Breast epithelium (tissue), 4 donors: ENCODE data around the gene THTPA. TPM values are rescaled to one million over a fixed set of nuclear protein-coding genes. Genes with fewer than 3 reads are reported as not detected.

Source experiments
- DNase-seq, 2 donors: peaks; one replicate each; pipeline ENCODE4 v3.0.0-alpha.2; 2019; ENCODE audit warnings: low spot score in 2 of 2
- H3K27ac ChIP-seq, 2 donors: fragments of 200-600 bp; sonication (generic) in 1 of 2; one replicate each; pipeline ENCODE4 v1.5.1; 2016 to 2019; ENCODE audit warnings: mild to moderate bottlenecking in 1 of 2
- H3K27me3 ChIP-seq, 2 donors: fragments of 200-600 bp; sonication (generic) in 1 of 2; one replicate each; pipeline versions ENCODE4 v1.5.1 to v1.6.0; 2017 to 2019; ENCODE audit warnings: control low read depth in 1 of 2, mild to moderate bottlenecking in 1 of 2
- H3K36me3 ChIP-seq: fragments of 200-600 bp; one replicate; pipeline ENCODE4 v1.5.1; 2019
- H3K4me1 ChIP-seq, 2 donors: fragments of 200-600 bp; sonication (generic); one replicate each; pipeline ENCODE4 v1.5.1; 2016 to 2019; ENCODE audit warnings: control low read depth in 1 of 2
- H3K4me3 ChIP-seq, 3 donors: fragments of 200-600 bp; sonication (generic); 1 replicate in 2 of 3; 2 replicates in 1 of 3; pipeline ENCODE4 v1.5.1; 2016 to 2019; ENCODE audit warnings: mild to moderate bottlenecking in 3 of 3, moderate library complexity in 2 of 3
- H3K9me3 ChIP-seq, 2 donors: fragments of 200-600 bp; sonication (generic) in 1 of 2; one replicate each; pipeline ENCODE4 v1.5.1; 2016 to 2019; ENCODE audit warnings: control low read depth in 1 of 2
- POLR2A ChIP-seq: fragments of 450-650 bp; IDR thresholded peaks from one replicate; pipeline ENCODE4 v1.6.1; 2016; ENCODE audit warnings: antibody characterized with exemption, mild to moderate bottlenecking, moderate library complexity
- POLR2AphosphoS5 ChIP-seq, 3 donors: sonication (generic); formaldehyde crosslinking; IDR thresholded peaks; one replicate each; pipeline ENCODE4 v1.6.1; 2017; ENCODE audit warnings: antibody characterized with exemption in 3 of 3
- intact Hi-C: fragments of 100-400 bp; cut with DNase I; formaldehyde crosslinking; loops from one replicate; pipeline ENCODE4 v1.15.1; 2023; ENCODE audit warnings: low total_unique reads
- total RNA-seq, 3 donors: library from RNA; depleted of rRNA; stranded (reverse); fragments of >200 nt; gene quantifications; one replicate each; pipeline ENCODE4 v1.1.0, GENCODE V29; 2016
- TF ChIP-seq, protein P1 (sequence below), 3 donors: fragments of 450-650 bp; IDR thresholded peaks; one replicate each; pipeline ENCODE4 v1.5.1; 2016 to 2017; ENCODE audit warnings: antibody characterized with exemption in 3 of 3, mild to moderate bottlenecking in 3 of 3, moderate library complexity in 3 of 3

The THTPA gene, protein sequence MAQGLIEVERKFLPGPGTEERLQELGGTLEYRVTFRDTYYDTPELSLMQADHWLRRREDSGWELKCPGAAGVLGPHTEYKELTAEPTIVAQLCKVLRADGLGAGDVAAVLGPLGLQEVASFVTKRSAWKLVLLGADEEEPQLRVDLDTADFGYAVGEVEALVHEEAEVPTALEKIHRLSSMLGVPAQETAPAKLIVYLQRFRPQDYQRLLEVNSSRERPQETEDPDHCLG
- 10 to 100 TPM; 13.6 to 22.1 (median 21.0) TPM for total RNA-seq

DNA sequence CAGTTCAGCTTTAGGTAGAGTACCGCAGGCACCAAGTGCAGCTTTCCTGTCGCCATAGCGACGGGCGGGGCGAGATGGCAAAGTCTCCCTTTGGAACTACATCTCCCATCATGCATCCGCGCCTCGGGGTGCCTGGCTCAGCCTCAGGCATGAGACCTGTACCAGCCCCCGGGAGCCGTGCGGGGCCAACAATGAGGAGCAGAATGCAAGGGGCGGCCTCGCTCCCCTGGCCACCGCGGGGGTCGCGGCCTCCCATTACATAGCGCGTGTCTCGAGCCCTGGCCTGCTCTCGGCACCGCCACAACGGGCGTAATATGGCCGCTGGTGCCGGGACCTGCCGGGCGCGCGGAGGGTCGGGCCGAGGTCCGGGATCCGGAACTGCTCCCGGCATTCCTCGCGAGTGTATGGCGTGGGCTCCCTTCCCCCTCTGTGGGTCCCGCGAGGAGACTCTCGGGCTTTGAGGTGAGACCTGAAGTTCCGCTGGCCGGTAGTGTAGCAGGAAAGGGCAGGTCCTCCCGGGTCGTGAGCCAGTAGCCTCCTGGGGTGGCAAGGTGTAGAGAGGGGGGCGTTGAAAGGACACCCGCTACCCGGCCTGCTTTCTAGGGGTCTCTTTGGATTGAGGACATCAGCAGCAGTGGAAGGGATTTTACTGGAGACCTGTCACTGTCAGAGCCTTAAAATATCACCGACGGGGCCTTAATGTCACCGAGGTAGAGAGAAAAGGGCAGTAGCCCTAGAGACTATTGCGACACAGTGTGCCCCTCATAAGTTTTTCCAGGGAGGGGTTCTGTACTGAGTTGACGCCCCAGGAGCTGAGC, at the start of gene THTPA:
TSS of gene THTPA (plus strand) at position 390 of the 818 bp plus-strand sequence. CDS start 487 bp downstream, outside the sequence.
- intact Hi-C loops, result loop anchor here (10.0 kb wide), 1 partner anchor 251 kb away; the partner anchor contains the start of genes BCL2L2 and PPP1R3E
- DNase-seq, result peak; percentile 80 to 84

DNA sequence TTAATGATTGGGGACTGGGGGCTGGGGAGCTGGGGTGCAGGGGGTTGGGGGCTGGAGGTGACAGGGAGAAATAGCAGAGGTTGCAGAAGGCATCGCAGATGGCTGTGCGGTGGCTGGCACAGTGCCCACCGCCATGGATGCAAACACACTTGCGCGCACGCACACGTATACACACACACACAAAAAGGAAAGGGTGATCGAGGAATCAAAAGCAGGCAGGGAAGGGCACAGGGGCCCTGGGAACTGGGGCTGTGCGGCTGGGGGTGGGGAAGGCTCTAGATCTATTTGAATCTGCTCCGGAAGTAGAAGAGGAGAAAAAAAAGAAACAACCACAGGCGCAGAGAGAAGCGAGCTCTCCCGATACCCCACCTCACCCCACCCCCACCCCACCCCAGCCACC, 43.9 kb upstream of the THTPA start:
- no peak for DNase-seq
- TF ChIP-seq POLR2AphosphoS5 (IDR thresholded peaks at IDR 0.05) (no peak), POLR2A (no peak)
- TF ChIP-seq, protein P1, sequence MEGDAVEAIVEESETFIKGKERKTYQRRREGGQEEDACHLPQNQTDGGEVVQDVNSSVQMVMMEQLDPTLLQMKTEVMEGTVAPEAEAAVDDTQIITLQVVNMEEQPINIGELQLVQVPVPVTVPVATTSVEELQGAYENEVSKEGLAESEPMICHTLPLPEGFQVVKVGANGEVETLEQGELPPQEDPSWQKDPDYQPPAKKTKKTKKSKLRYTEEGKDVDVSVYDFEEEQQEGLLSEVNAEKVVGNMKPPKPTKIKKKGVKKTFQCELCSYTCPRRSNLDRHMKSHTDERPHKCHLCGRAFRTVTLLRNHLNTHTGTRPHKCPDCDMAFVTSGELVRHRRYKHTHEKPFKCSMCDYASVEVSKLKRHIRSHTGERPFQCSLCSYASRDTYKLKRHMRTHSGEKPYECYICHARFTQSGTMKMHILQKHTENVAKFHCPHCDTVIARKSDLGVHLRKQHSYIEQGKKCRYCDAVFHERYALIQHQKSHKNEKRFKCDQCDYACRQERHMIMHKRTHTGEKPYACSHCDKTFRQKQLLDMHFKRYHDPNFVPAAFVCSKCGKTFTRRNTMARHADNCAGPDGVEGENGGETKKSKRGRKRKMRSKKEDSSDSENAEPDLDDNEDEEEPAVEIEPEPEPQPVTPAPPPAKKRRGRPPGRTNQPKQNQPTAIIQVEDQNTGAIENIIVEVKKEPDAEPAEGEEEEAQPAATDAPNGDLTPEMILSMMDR (IDR thresholded peaks at IDR 0.05), result no peak
- Histone ChIP-seq H3K9me3 (no peaks in the 10 kb centered on the region), H3K36me3 (no peaks in the 10 kb centered on the region), H3K27ac (no peak overlapping the region), H3K4me1 (no peaks in the 10 kb centered on the region), H3K4me3 (peak overlapping the region in 1 of 3 donors; percentile 26), H3K27me3 (no peaks in the 10 kb centered on the region)
- intact Hi-C loops, result no loop called here

More for the DNA sequence above, at the start of gene THTPA:
- H3K27me3 ChIP-seq, result no peaks in the 10 kb centered on the region
- H3K4me1 ChIP-seq, result no peaks in the 10 kb centered on the region
- no peaks in the 10 kb centered on the region for H3K36me3 ChIP-seq
- TF ChIP-seq POLR2A, result no peak
- TF ChIP-seq, protein P1 (IDR thresholded peaks at IDR 0.05), result peak in 1 of 3 donors; percentile 8
- peak; percentile 68 to 78 (median 73) for TF ChIP-seq POLR2AphosphoS5 (IDR thresholded peaks at IDR 0.05)
- peak within 1 kb of the TSS; percentile 75 to 97 (median 86) for H3K4me3 ChIP-seq
- H3K27ac ChIP-seq, result peak within 1 kb of the TSS; percentile 93
- H3K9me3 ChIP-seq, result no peaks in the 10 kb centered on the region

DNA sequence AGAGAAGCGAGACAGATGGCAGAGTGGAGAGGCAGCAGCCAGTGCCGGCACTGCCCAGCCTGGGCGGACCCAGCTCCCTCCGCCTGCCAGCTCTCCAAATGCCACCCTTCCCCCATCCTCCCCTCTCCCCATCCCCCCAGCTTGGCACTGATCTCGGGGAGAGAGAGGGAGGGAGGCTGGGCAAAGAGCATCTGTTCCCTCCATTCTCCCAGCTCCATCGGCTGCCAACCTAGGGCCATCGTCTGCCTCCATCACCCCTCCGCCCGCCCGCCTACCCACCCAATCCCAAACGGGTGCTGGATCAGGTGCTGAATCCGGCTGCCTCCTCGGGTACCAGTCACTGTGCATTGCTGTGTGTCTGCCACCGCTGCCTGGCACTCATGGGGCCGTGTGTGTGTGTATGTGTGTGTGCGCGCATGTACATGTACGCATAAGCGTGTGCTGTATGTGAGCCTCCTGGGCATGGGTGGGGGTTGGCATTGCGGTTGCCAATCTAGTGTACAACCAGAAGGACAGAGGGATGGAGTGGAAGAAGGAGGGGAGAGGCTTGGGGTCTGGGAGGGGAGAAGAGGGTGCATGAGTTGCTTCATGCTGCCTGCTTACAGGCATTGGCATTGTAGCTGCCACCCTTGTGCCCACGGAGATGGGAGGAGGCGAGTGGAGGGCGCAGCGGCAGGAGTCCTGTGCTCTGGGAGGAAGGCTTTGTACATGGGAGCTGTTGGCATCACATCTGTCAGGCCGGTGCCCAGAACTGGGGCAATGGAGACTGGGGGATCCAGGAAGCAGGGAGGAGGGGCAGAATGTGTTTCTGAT, 42.9 kb upstream of the THTPA start:
- Histone ChIP-seq H3K9me3 (no peaks in the 10 kb centered on the region), H3K27me3 (no peaks in the 10 kb centered on the region), H3K27ac (peak overlapping the region in 1 of 2 donors; percentile 48), H3K4me3 (peak overlapping the region in 2 of 3 donors; percentile 15 to 20), H3K4me1 (no peaks in the 10 kb centered on the region), H3K36me3 (no peaks in the 10 kb centered on the region)
- intact Hi-C loops, result no loop called here
- TF ChIP-seq, protein P1 (IDR thresholded peaks at IDR 0.05), result no peak
- peak in 1 of 2 donors; percentile 19 for DNase-seq

DNA sequence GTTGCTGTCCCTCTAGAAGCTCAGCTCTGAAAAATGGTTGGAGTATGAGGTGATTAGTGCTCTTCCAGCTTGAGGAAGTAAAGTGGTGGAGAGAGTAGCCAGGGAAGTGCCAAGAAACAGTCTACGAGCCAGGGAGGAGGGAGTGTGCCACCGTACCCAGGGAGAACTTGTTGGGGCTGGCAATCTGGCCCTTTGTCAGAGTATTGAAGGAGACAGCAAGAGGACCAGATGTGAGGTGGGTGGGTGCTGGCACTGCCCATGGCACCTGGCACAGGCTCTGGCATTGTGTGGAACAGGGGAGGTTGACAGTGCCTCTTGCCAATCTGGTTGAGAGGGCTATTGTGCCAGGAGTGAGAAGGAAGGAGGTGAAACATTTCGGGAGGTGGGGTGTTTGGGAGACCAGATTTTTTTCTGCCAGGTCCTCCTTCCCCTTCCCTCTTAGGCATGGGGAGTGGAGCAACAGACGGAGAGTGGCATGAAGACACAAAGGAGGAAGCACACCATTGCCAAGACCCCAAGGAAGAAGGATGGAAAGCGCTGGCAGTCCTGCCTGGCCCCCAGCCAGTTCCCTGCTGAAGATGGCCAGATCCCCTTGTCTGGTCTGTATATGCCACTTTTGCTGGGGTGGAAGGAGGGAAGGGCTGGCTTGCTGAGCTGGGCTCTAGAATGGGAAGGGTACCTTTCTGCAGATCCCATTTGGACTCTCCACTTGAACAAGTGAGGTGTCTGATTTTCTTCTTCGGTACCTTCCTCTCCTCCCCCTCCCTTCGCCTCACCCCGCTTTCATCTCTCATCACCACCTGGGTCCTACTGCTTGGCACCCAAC, 42.0 kb upstream of the THTPA start:
- DNase-seq, result peak in 1 of 2 donors; percentile 84
- H3K27ac ChIP-seq, result peak overlapping the region in 1 of 2 donors; percentile 48
- TF ChIP-seq POLR2AphosphoS5 (IDR thresholded peaks at IDR 0.05) (no peak), POLR2A (no peak)
- TF ChIP-seq, protein P1 (IDR thresholded peaks at IDR 0.05), result no peak
- no peaks in the 10 kb centered on the region for H3K36me3 ChIP-seq
- H3K4me3 ChIP-seq, result peak overlapping the region in 2 of 3 donors; percentile 15 to 20
- H3K9me3 ChIP-seq, result no peaks in the 10 kb centered on the region
- H3K4me1 ChIP-seq, result no peaks in the 10 kb centered on the region
- H3K27me3 ChIP-seq, result no peaks in the 10 kb centered on the region
- intact Hi-C loops, result no loop called here
